Activated CD4-positive, alpha-beta T cell treated with anti-CD3 and anti-CD28 coated beads for 36 hours (primary cell): ENCODE data around the gene MAN2B1. TPM values are rescaled to one million over a fixed set of nuclear protein-coding genes. Genes with fewer than 3 reads are reported as not detected.
A peak's percentile ranks its signal among the peaks of the same experiment; 100 is the strongest.
"Not testable (repeated sequence)": the region's sequence is repeated elsewhere in the genome, so short reads cannot be mapped to it uniquely, and the experiment has no call there.

Source experiments
- ATAC-seq: fragments of 200-7000 bp; cut with Tn5 transposase; one replicate; pipeline ENCODE4 v1.10.0; 2021; ENCODE audit warnings: mild to moderate bottlenecking, moderate library complexity
- CTCF ChIA-PET: fragments of 350-600 bp; sonication (Branson Sonifier 250); formaldehyde crosslinking; loops from one replicate; lab custom pipeline; 2021; ENCODE audit warnings: antibody characterized with exemption; lab: Charles Lee
- POLR2A ChIA-PET: fragments of 350-600 bp; sonication (Branson Sonifier 250); formaldehyde crosslinking; loops from one replicate; lab custom pipeline; 2021; ENCODE audit warnings: antibody characterized with exemption, inconsistent platforms; lab: Charles Lee
- DNase-seq: peaks from one replicate; pipeline ENCODE4 v3.0.0-alpha.2; 2020
- H3K27ac Mint-ChIP-seq: one replicate; pipeline ENCODE4 v1.8.0; 2021; ENCODE audit warnings: mixed read lengths
- H3K27me3 Mint-ChIP-seq: one replicate; pipeline ENCODE4 v1.8.0; 2021; ENCODE audit warnings: mixed read lengths
- H3K36me3 Mint-ChIP-seq: one replicate; pipeline ENCODE4 v1.8.0; 2021; ENCODE audit warnings: low read depth, mixed read lengths
- H3K4me1 Mint-ChIP-seq: one replicate; pipeline ENCODE4 v1.8.0; 2021; ENCODE audit warnings: mixed read lengths
- H3K4me3 Mint-ChIP-seq: one replicate; pipeline ENCODE4 v1.8.0; 2021; ENCODE audit warnings: mild to moderate bottlenecking, moderate library complexity, mixed read lengths
- H3K9me3 Mint-ChIP-seq: one replicate; pipeline ENCODE4 v1.8.0; 2021; ENCODE audit warnings: low read depth, mixed read lengths
- intact Hi-C, 2 experiments: fragments of 100-400 bp; cut with DNase I in 1 of 2; cut with micrococcal nuclease in 1 of 2; formaldehyde crosslinking; loops; one replicate each; pipeline versions ENCODE4 v1.14.2 to v1.15.1; 2022 to 2024; cut with DNase I, micrococcal nuclease
- total RNA-seq, 2 experiments: library from RNA; stranded (reverse); gene quantifications; one replicate each; pipeline ENCODE4 v1.2.3, GENCODE V29; 2021

Gene MAN2B1
- total RNA-seq, 2 experiments from 2014 or later = 118 to 154 TPM

- ATAC-seq = no peak
- no peaks in the 10 kb centered on the region for H3K27me3 Mint-ChIP-seq
Observed at GRCh38 chr19:12641456-12641855, 25.1 kb downstream of the MAN2B1 start.

GRCh38 chr19:12639901-12640613, 26.5 kb downstream of the MAN2B1 start:
- H3K4me1 Mint-ChIP-seq = peaks cover 23% of the 10 kb centered on the region
- peak overlapping the region; percentile 85 for H3K27ac Mint-ChIP-seq
- intact Hi-C loops = loop anchor here (1.0 kb wide), 3 partner anchors 29 to 76 kb away; partner anchors contain the start of genes ZNF490 (in 1 of the 2) and ZNF791 (in 1 of the 2)
- ATAC-seq (peak; percentile 94), DNase-seq (peak; percentile 95)
- ChIA-PET CTCF (interaction anchor here (0.5 to 1.9 kb wide), 21 partner anchors 9 to 1472 kb away, joined by 3 to 7 read pairs (median 3); partner anchors contain the start of genes MAN2B1, ZNF490 and ZNF791), POLR2A (interaction anchor here (0.7 to 1.0 kb wide), 3 partner anchors 9 to 149 kb away, joined by 3 to 4 read pairs (median 3); partner anchors contain the start of gene ZNF490)
- H3K9me3 Mint-ChIP-seq = no peaks in the 10 kb centered on the region
- no peaks in the 10 kb centered on the region for H3K27me3 Mint-ChIP-seq
- H3K36me3 Mint-ChIP-seq = peaks cover 11% of the 10 kb centered on the region
- H3K4me3 Mint-ChIP-seq = peak overlapping the region; percentile 70

More at GRCh38 chr19:12641456-12641855, 25.1 kb downstream of the MAN2B1 start:
- H3K36me3 Mint-ChIP-seq = peaks cover 9% of the 10 kb centered on the region
- intact Hi-C loops = no loop called here
- no peak overlapping the region for H3K4me3 Mint-ChIP-seq
- DNase-seq = no peak
- ChIA-PET CTCF (no interaction called here), POLR2A (no interaction called here)
- no peaks in the 10 kb centered on the region for H3K9me3 Mint-ChIP-seq
- peaks cover 15% of the 10 kb centered on the region for H3K4me1 Mint-ChIP-seq
- no peak overlapping the region for H3K27ac Mint-ChIP-seq

GRCh38 chr19:12638611-12639182, 27.8 kb downstream of the MAN2B1 start:
- Mint-ChIP-seq H3K9me3 (no peaks in the 10 kb centered on the region), H3K4me3 (no peak overlapping the region), H3K4me1 (peaks cover 25% of the 10 kb centered on the region), H3K27ac (no peak overlapping the region), H3K27me3 (no peaks in the 10 kb centered on the region), H3K36me3 (peaks cover 12% of the 10 kb centered on the region)
- intact Hi-C loops = no loop called here
- ChIA-PET POLR2A (interaction anchor here (1.2 kb wide), 1 partner anchor 25 kb away, joined by 4 read pairs; no protein-coding TSS in a partner anchor), CTCF (interaction anchor here (0.6 to 0.7 kb wide), 2 partner anchors 185 to 338 kb away, joined by 3 read pairs; no protein-coding TSS in a partner anchor)
- ATAC-seq = no peak
- no peak for DNase-seq

- DNase-seq (no peak), ATAC-seq (no peak)
- H3K27me3 Mint-ChIP-seq = no peaks in the 10 kb centered on the region
- H3K36me3 Mint-ChIP-seq = peaks cover 13% of the 10 kb centered on the region
- no peak overlapping the region for H3K27ac Mint-ChIP-seq
- H3K4me1 Mint-ChIP-seq = peaks cover 25% of the 10 kb centered on the region
- CTCF ChIA-PET = interaction anchor here (0.7 kb wide), 1 partner anchor 13 kb away, joined by 3 read pairs; no protein-coding TSS in a partner anchor
- H3K4me3 Mint-ChIP-seq = no peak overlapping the region
- H3K9me3 Mint-ChIP-seq = no peaks in the 10 kb centered on the region
- intact Hi-C loops = no loop called here
- POLR2A ChIA-PET = no interaction called here
Observed at GRCh38 chr19:12636631-12637030, 29.9 kb downstream of the MAN2B1 start.

- ATAC-seq = no peak
Observed at GRCh38 chr19:12629215-12629614, 37.3 kb downstream of the MAN2B1 start.

GRCh38 chr19:12628040-12629022, 38.2 kb downstream of the MAN2B1 start:
- intact Hi-C loops = no loop called here
- peaks cover 8% of the 10 kb centered on the region for H3K4me1 Mint-ChIP-seq

More at GRCh38 chr19:12629215-12629614, 37.3 kb downstream of the MAN2B1 start:
- no peak for DNase-seq
- no peak overlapping the region for H3K27ac Mint-ChIP-seq
- ChIA-PET CTCF (no interaction called here), POLR2A (interaction anchor here (0.7 kb wide), 1 partner anchor 37 kb away, joined by 5 read pairs; the partner anchor contains the start of genes MAN2B1 and WDR83)
- H3K4me3 Mint-ChIP-seq = no peak overlapping the region
- peaks cover 22% of the 10 kb centered on the region for H3K9me3 Mint-ChIP-seq
- peaks cover 63% of the 10 kb centered on the region for H3K36me3 Mint-ChIP-seq
- no peaks in the 10 kb centered on the region for H3K27me3 Mint-ChIP-seq
- peaks cover 8% of the 10 kb centered on the region for H3K4me1 Mint-ChIP-seq
- intact Hi-C loops = no loop called here

GRCh38 chr19:12626958-12627357, 39.6 kb downstream of the MAN2B1 start:
- ChIA-PET POLR2A (interaction anchor here (1.0 kb wide), 1 partner anchor 23 kb away, joined by 11 read pairs; no protein-coding TSS in a partner anchor), CTCF (no interaction called here)

More at GRCh38 chr19:12628040-12629022, 38.2 kb downstream of the MAN2B1 start:
- ChIA-PET CTCF (interaction anchor here (0.7 kb wide), 1 partner anchor 24 kb away, joined by 3 read pairs; no protein-coding TSS in a partner anchor), POLR2A (no interaction called here)
- DNase-seq = no peak
- peaks cover 22% of the 10 kb centered on the region for H3K9me3 Mint-ChIP-seq
- H3K36me3 Mint-ChIP-seq = peaks cover 63% of the 10 kb centered on the region
- H3K27ac Mint-ChIP-seq = no peak overlapping the region
- H3K4me3 Mint-ChIP-seq = no peak overlapping the region
- ATAC-seq = no peak
- H3K27me3 Mint-ChIP-seq = no peaks in the 10 kb centered on the region

GRCh38 chr19:12623361-12624031, 43.0 kb downstream of the MAN2B1 start:
- peaks cover 14% of the 10 kb centered on the region for H3K9me3 Mint-ChIP-seq
- H3K27ac Mint-ChIP-seq = no peak overlapping the region
- no peak for ATAC-seq
- H3K36me3 Mint-ChIP-seq = peaks cover 46% of the 10 kb centered on the region
- ChIA-PET CTCF (interaction anchor here (0.5 to 1.2 kb wide), 4 partner anchors 11 to 1091 kb away, joined by 3 read pairs; partner anchors contain the start of genes ZNF490 and ZNF791), POLR2A (no interaction called here)
- H3K27me3 Mint-ChIP-seq = no peaks in the 10 kb centered on the region
- intact Hi-C loops = no loop called here
- H3K4me1 Mint-ChIP-seq = peaks cover 4% of the 10 kb centered on the region
- no peak overlapping the region for H3K4me3 Mint-ChIP-seq
- DNase-seq = no peak

More at GRCh38 chr19:12626958-12627357, 39.6 kb downstream of the MAN2B1 start:
- H3K9me3 Mint-ChIP-seq = peaks cover 22% of the 10 kb centered on the region
- no peaks in the 10 kb centered on the region for H3K27me3 Mint-ChIP-seq
- ATAC-seq = peak; percentile 47
- no peak for DNase-seq
- H3K27ac Mint-ChIP-seq = no peak overlapping the region
- H3K36me3 Mint-ChIP-seq = peaks cover 63% of the 10 kb centered on the region
- H3K4me1 Mint-ChIP-seq = peaks cover 11% of the 10 kb centered on the region
- H3K4me3 Mint-ChIP-seq = no peak overlapping the region
- intact Hi-C loops = no loop called here

- DNase-seq, POLR2A ChIA-PET, H3K27ac Mint-ChIP-seq, CTCF ChIA-PET, H3K4me3 Mint-ChIP-seq, H3K9me3 Mint-ChIP-seq, intact Hi-C loops, H3K27me3 Mint-ChIP-seq, ATAC-seq: not testable (repeated sequence)
- Mint-ChIP-seq H3K4me1 (peaks cover 12% of the 10 kb centered on the region), H3K36me3 (peaks cover 32% of the 10 kb centered on the region)
Observed at GRCh38 chr19:12621253-12622024, 45.1 kb downstream of the MAN2B1 start.

GRCh38 chr19:12617646-12618045, 48.9 kb downstream of the MAN2B1 start:
- ChIA-PET CTCF (interaction anchor here (0.7 kb wide), 1 partner anchor 148 kb away, joined by 4 read pairs; no protein-coding TSS in a partner anchor), POLR2A (no interaction called here)
- no peak overlapping the region for H3K27ac Mint-ChIP-seq
- ATAC-seq (no peak), DNase-seq (no peak)
- no peak overlapping the region for H3K4me3 Mint-ChIP-seq
- intact Hi-C loops = no loop called here
- no peaks in the 10 kb centered on the region for H3K27me3 Mint-ChIP-seq
- H3K4me1 Mint-ChIP-seq = peaks cover 37% of the 10 kb centered on the region
- H3K9me3 Mint-ChIP-seq = no peaks in the 10 kb centered on the region
- H3K36me3 Mint-ChIP-seq = peaks cover 34% of the 10 kb centered on the region
